Measurements from ENCODE around the gene OR10D3. TPM values are rescaled to one million over a fixed set of nuclear protein-coding genes. Genes with fewer than 3 reads are reported as not detected.

OR10D3 gene
- total and polyA plus RNA-seq, 2 experiments from 2014 or later, result 0.03 TPM; not detected in 1

DNA sequence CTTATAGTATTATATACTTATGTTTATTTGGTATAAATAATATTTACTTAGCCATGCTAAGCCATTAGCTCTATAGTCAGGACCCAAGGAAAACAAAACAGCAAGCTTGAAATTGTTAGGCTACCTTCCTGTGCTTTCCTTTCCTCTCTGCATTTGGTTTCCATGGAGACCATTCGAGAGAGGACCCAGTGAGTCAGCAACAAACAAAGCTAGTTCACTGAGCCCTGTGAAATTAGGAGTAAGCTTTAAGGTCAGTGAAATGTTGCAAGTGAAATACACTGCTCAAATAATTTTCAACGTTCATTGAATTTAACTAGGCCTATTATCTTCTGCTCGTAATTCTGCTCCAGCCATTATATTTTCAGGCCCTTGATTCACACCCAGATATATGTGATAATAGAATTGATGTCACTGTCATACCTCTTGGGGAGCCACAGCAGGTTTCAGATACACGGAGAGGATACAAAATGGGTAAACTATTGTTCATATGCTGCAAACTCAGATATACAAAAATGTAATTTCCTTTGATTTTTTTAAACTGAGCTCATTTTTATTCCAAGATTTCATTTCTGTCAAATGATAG is 9.1 kb upstream of the OR10D3 start:
- no peaks in the 10 kb centered on the region for H3K79me2 ChIP-seq
- H4K20me1 ChIP-seq (ENCODE audit: insufficient read depth, poor library complexity, severe bottlenecking), result no peaks in the 10 kb centered on the region
- DNase-seq (ENCODE audit: low spot score), result peak; percentile 78
- H3K4me3 ChIP-seq, result no peak overlapping the region
- H3K27me3 ChIP-seq, result no peaks in the 10 kb centered on the region
- 16% methylated on average over 4 of the region's 4 CpGs for WGBS (ENCODE audit: low lambda C conversion rate, missing lambda C conversion rate)
- no peak overlapping the region for H3K4me2 ChIP-seq
- no peak overlapping the region for H3K27ac ChIP-seq
- H3K4me1 ChIP-seq (ENCODE audit: insufficient read depth), result no peaks in the 10 kb centered on the region
- H3K9me3 ChIP-seq (ENCODE audit: low read depth), result no peaks in the 10 kb centered on the region
- no peak overlapping the region for H2AFZ ChIP-seq
- no peaks in the 10 kb centered on the region for H3K36me3 ChIP-seq (replicated peaks; ENCODE audit: insufficient read depth, low read depth)
- no peaks in the 10 kb centered on the region for H3K9me2 ChIP-seq (replicated peaks; ENCODE audit: insufficient read depth)
- TF ChIP-seq, protein P1, sequence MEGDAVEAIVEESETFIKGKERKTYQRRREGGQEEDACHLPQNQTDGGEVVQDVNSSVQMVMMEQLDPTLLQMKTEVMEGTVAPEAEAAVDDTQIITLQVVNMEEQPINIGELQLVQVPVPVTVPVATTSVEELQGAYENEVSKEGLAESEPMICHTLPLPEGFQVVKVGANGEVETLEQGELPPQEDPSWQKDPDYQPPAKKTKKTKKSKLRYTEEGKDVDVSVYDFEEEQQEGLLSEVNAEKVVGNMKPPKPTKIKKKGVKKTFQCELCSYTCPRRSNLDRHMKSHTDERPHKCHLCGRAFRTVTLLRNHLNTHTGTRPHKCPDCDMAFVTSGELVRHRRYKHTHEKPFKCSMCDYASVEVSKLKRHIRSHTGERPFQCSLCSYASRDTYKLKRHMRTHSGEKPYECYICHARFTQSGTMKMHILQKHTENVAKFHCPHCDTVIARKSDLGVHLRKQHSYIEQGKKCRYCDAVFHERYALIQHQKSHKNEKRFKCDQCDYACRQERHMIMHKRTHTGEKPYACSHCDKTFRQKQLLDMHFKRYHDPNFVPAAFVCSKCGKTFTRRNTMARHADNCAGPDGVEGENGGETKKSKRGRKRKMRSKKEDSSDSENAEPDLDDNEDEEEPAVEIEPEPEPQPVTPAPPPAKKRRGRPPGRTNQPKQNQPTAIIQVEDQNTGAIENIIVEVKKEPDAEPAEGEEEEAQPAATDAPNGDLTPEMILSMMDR (IDR thresholded peaks at IDR 0.05; ENCODE audit: poor library complexity), result no peak
- TF ChIP-seq EZH2 (IDR thresholded peaks at IDR 0.05; ENCODE audit: borderline replicate concordance) (no peak), EZH2phosphoT487 (IDR thresholded peaks at IDR 0.05; ENCODE audit: low read depth, severe bottlenecking, unreplicated experiment) (no peak)

DNA sequence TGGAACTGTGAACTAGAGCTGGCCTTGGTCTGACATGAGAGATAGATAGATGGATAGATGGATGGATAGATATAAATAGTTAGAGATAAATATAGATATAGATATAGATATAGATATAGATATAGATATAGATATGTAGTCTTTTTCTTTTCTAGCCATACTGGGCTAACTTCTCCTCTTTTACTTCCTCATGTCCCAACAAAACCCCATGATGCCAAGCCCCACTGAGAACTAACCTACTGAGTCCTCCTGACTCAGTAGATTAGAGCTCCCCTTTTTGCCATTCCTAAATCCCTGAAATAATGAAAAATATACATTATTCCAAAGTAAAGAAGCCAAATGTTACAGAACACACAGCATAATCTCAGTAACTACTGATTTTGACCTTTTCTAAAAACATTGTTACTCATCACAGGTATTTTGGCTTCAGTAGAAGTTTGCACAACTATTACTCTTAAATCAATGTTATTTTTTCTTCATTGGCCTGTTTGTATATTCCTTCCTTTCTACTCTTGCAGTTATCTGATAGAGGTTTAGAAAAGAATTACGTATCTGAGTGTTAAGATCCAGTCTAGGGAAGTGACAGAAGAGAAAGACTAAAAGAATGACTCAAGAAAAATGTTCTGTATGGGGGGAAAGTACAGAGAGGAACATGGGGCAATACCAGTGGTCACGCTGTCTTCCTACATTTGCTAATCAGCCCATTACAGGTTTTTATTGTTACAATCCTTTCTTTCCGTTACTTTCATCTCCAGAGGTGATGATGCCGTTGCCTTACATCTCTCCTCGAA is 6.0 kb upstream of the OR10D3 start:
- Histone ChIP-seq H3K79me2 (no peaks in the 10 kb centered on the region), H3K27ac (no peak overlapping the region), H3K9me3 (ENCODE audit: low read depth) (no peaks in the 10 kb centered on the region), H4K20me1 (ENCODE audit: insufficient read depth, poor library complexity, severe bottlenecking) (no peaks in the 10 kb centered on the region), H3K27me3 (no peaks in the 10 kb centered on the region), H3K36me3 (replicated peaks; ENCODE audit: insufficient read depth, low read depth) (no peaks in the 10 kb centered on the region), H2AFZ (no peak overlapping the region), H3K4me3 (no peak overlapping the region), H3K4me1 (ENCODE audit: insufficient read depth) (no peaks in the 10 kb centered on the region), H3K4me2 (no peak overlapping the region), H3K9me2 (replicated peaks; ENCODE audit: insufficient read depth) (no peaks in the 10 kb centered on the region)
- TF ChIP-seq, protein P1 (IDR thresholded peaks at IDR 0.05; ENCODE audit: poor library complexity), result no peak
- no peak for TF ChIP-seq EZH2 (IDR thresholded peaks at IDR 0.05; ENCODE audit: borderline replicate concordance)
- no peak for TF ChIP-seq EZH2phosphoT487 (IDR thresholded peaks at IDR 0.05; ENCODE audit: low read depth, severe bottlenecking, unreplicated experiment)
- no peak for DNase-seq (ENCODE audit: low spot score)
- WGBS (ENCODE audit: low lambda C conversion rate, missing lambda C conversion rate), result 79% methylated on average over 5 of the region's 5 CpGs

DNA sequence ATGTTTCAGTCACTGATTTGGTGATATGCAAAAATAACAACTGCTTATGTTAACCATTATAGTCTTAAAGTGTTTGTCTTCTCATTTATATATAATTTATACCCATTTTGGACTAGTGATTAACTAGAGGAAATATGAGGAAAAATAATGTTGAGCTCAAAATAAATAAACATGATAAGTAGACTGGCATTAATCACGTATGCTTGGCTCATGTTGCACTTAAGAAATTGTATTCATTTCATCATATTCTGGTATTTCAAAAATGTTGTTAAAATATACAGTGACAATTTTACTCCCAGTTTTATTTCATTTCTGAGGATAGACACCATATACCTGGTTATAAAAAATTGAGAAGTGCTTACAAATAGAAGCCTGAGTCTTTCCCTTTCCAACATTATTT is 3.8 kb upstream of the OR10D3 start:
- Histone ChIP-seq H4K20me1 (ENCODE audit: insufficient read depth, poor library complexity, severe bottlenecking) (no peaks in the 10 kb centered on the region), H3K27me3 (no peaks in the 10 kb centered on the region), H3K9me3 (ENCODE audit: low read depth) (no peaks in the 10 kb centered on the region), H3K4me2 (no peak overlapping the region), H3K4me3 (no peak overlapping the region), H3K27ac (no peak overlapping the region), H3K36me3 (replicated peaks; ENCODE audit: insufficient read depth, low read depth) (no peaks in the 10 kb centered on the region), H3K9me2 (replicated peaks; ENCODE audit: insufficient read depth) (no peaks in the 10 kb centered on the region), H3K4me1 (ENCODE audit: insufficient read depth) (no peaks in the 10 kb centered on the region), H2AFZ (no peak overlapping the region), H3K79me2 (no peaks in the 10 kb centered on the region)
- DNase-seq (ENCODE audit: low spot score), result no peak
- 65% methylated on average over 1 of the region's 1 CpG for WGBS (ENCODE audit: low lambda C conversion rate, missing lambda C conversion rate)
- TF ChIP-seq EZH2 (IDR thresholded peaks at IDR 0.05; ENCODE audit: borderline replicate concordance) (no peak), EZH2phosphoT487 (IDR thresholded peaks at IDR 0.05; ENCODE audit: low read depth, severe bottlenecking, unreplicated experiment) (no peak)
